HPDE6-E6E7 (cell line): ENCODE data around the gene OR14A2.
A peak's percentile ranks its signal among the peaks of the same experiment; 100 is the strongest.
"Not testable (repeated sequence)": the region's sequence is repeated elsewhere in the genome, so short reads cannot be mapped to it uniquely, and the experiment has no call there.

Experiments
- DNase-seq: peaks from one replicate; pipeline ENCODE4 v3.0.0; 2011; ENCODE audit warnings: missing footprints; ENCODE audit errors: extremely low spot score

The OR14A2 gene

DNA sequence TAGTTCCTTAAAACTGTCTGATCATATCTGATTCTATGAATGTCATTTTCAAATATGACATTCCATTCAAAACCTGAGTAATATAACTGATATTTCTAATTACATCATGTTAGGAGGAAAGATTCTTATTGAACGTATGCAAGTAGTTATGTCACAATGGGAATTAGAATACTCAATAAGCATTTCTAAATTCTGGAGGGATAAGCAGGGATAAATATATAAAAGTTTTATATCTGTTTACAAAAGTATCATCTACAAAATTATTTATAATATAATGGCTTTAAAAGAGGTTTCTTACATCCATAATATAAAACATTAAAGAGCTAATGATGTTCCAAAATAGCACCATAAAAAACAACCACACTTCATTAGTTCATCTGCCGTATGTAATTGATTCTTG lies at the start of gene OR14A2:
Gene OR14A2 (minus strand): TSS at position 101 of the 400 bp plus-strand sequence.
- DNase-seq, result no peak

DNA sequence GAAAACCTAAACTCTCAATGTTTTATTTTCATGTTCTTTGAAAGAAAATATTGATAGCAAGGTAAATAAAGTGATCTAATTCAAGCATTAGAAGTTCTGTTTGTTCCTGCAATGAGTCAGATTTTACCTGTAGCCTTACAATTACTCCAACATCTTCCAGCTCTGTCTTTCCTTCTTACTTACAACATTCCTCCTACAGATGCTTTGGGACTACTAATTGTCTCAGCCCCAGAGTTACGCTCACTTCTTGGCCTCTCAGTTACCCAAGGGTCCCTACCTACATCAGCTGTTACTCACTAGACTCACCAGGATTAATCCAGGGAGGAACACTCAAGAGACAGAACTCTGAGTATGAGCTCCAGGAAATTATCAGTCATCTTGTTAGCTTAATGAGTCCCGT lies 49.6 kb upstream of the OR14A2 start:
- DNase-seq, result no peak

DNA sequence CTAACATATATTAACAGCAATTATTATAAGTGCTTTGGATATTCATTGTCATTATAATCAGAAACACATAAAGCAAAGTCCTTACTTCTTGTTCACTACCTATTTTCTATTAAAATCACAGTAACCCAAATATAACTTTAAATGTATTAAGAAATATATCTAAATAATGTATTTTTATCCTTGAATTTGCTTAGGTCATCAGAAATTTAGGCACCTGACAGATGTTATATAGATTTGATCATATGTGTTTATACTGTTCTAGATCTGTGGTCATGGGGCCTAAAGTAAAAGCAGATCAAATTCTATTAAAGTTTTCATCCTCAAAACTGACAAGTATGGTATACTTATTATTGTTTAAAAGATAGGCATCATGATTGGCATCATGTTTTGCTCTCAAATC lies 21.7 kb upstream of the OR14A2 start:
- no peak for DNase-seq

DNA sequence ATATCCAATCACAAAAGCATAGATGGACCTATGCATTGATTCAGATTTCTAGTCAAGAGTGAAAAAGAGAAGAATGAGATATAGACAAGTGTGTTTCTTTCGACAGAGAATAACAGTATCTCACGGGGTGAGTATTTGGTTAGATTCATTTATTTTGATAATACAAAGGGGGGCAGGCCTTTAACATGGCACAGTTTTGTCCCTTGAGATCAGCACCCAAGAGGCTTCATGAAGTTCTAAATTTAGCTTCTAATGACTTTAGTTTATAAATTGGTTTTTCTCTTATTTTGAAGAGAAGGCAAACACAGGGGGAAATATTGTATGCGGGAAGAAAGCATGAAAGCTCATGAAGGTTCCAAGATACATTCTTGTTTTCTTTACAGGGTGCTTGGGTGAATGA lies 12.5 kb upstream of the OR14A2 start, which contains the start of gene OR1C1:
Gene OR1C1 (minus strand): TSS at position 101 of the 400 bp plus-strand sequence. CDS start 2,150 bp downstream, outside the sequence.
- DNase-seq, result no peak

DNA sequence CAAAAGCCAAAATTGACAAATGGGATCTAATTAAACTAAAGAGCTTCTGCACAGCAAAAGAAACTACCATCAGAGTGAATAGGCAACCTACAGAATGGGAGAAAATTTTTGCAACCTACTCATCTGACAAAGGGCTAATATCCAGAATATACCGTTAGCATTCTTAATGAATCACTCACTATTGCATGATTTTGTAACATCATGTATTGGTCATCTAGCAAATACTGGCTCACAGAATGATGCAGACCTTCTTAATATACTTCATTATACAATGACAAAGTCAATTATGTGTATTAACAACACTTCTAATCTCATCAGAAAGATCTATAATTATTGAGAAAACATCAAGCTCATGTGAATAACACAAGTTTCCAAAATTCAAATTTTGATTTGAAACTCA lies 6.4 kb upstream of the OR14A2 start:
- not testable (repeated sequence) for DNase-seq

DNA sequence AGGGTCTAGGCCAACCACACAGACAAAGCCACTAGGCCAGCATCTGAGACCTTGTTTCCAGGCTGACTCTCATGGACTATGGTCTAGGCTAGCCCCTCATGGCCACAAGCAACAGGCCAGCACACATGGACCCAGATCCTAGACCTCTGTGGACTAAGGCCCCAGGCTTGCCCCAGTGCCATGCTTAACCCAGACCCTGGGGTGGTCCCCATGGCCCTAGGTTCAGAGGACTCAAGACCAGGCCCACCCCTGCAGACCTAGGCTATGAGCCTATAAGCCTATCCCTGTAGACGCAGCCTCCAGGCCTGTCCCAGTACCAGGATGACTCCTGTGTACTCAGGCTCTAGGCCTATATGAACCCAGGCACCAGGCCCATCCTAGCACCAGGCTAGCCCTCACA lies 1.9 kb upstream of the OR14A2 start:
- DNase-seq, result no peak

DNA sequence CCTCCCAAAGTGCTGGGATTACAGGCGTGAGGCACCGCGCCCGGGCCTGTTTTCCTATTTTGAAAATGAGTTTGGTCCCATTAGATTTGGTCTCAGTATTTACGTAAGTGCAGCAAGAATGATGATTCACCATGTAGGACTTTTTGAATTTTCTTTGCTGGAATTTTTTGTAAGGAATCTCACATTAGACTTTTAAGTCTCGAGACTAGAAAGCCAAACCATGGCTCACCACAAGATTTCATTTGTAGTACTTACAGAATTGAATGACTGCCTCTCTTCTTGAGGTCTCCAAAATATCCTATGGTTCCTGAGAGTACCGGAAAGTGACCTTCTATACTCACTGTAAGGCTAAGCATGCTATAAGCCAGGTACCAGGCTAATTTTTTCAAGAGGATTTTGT lies 325 bp downstream of the OR14A2 start:
- DNase-seq, result no peak

DNA sequence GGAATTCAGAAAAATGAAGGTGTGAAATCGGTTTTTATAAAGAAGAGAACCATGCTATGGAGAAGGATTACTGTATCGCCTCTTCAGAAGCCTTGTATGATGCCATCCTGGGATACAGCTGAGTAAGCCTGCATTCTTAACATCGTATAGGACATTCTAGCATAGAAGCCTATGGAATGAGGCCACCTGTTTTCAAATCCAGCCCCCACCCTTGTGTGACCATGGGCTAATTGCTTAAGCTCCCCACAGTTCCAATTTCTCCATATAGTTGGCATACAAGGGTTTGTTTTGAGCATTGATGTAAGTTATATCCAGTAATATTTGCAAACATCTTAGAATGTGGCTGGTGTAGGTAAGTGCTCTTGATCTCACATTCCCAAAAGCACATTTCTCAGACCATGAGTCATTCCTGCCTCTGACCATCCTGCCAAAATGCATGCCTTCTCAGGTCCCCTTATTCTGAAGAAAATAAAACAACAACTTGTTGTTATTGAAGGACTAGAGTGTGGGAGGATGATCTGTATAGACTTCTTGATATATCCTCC lies 1.5 kb downstream of the OR14A2 start:
- no peak for DNase-seq

DNA sequence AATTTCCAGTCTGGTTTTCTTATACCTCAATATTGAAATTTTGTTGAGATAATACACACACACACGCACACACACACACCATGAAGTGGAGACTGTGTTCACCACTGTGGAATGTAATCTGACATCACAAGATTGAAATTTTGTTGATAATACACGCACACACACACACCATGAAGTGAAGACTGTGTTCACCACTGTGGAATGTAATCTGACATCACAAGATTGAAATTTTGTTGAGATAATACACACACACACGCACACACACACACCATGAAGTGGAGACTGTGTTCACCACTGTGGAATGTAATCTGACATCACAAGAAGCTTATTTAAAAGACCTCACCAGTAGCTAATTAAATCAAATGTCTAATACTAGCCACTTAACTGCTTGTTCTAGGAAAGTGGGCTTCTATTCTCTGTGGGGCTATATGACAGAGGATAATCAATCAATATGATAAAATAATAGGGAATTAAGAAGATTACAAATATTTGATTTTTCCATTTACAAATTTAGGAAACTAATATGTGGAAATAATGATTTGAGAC lies 5.7 kb downstream of the OR14A2 start:
- not testable (repeated sequence) for DNase-seq

DNA sequence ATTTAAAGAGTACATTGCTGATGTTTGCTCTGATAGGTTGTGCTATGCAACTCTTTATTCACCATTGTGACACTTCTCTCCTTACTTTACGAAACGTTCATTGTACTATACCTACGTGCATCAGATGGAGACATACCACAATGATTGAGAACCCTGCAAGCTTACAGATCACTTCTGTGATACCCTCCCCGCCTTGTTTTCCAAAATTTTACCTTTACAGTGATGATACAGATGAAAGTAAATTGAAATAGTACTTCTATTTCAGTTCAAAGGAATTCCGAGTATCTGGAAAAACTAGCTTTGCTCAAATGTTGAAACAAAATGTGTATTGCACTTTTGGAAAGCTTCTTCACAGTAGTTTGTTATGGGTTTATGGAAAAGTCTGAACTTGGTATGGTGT lies 6.2 kb downstream of the OR14A2 start:
- no peak for DNase-seq

DNA sequence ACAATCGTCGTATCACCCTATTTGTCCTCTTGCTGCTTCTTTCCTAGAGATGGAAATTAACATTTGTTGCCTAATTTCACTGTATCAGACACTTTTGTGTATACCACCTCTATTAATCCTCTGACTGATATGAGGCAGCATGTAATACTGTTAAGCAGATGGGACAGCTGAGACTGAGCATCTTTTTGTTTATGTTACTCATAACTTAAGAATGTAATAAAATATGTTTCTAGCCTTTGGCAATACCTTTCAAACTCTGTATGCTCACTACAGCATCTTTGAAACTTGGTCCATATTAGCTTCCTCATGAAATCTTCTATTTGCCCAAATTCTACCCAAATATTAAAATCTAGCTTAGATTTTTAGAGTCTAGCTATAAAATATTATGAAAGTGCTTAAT lies 7.2 kb downstream of the OR14A2 start:
- no peak for DNase-seq

DNA sequence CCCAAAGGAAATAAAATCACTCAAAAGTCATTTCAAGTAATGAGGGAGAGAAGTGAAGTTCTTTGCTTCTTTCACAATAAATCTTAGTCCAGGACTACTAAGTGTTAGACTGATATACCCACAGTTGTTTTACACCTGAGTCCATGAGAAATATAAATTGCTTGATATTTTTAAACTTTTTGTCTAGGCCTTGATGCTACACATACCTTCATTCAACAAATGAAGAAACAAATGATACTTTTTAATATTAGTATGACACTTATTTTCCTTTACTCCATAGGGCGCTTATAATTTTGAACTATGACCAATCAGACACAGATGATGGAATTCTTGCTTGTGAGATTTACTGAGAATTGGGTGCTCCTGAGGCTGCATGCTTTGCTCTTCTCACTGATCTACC lies 9.6 kb downstream of the OR14A2 start, which contains the start of gene OR14K1:
Gene OR14K1 (plus strand): TSS at position 301 of the 400 bp plus-strand sequence. CDS start 0 bp downstream, at position 301.
- DNase-seq, result no peak

DNA sequence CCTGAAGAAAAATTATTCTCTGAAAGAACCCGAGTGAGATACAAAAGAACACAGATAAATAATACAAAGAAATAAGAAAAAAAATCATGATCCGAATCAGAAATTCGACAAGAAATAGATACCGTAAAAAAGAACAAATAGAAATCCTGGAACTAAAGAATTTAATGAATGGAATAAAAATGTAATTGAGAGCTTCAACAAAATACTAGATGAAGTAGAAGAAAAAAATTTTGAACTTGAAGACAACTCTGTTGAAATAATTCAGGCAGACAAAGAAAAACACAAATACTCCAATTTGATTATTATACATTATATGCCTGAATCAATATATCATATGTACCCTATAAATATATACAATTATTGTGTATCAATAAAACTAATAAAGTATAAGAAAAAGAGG lies 26.7 kb downstream of the OR14A2 start:
- no peak for DNase-seq

DNA sequence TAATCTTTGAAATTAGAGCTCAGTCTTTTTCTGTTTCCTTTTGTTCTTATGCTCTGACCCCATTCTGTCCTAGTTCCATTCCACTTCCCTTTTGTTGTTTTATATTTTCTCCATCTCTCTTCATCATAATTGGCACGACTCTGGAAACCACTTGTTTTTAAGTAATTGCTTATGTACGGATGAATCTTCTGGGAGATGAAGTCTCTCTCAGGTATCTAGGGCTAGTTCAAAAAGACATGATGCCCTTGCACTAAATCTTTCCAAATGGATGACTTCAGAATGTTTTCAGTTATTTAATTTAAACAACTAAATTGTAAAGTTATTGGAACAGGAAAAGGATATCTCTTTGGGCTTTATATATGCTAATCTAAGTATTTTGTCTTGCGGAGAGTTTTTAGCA lies 31.4 kb downstream of the OR14A2 start, which contains the start of gene OR6F1:
Gene OR6F1 (minus strand): TSS at position 101 of the 400 bp plus-strand sequence. CDS start 3,891 bp downstream, outside the sequence.
- no peak for DNase-seq

DNA sequence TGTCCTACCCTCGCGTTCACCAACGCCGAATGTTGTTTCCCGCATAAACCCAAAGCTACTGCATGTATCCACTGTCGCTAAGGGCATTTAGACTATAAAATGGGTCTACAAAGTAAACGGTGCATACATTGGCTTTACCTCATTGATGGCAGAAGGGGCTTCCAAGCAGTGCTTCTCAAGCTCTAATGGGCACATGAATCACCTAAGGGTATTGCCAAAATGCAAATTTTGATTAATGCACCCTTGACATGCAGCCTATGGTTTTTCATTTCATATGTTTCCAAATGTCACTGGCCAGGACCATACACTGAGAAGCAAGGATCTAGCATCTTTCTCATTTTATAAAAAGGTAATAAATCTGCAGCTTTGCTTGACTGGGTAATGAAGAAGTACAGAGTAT lies 34.2 kb downstream of the OR14A2 start:
- DNase-seq, result no peak

DNA sequence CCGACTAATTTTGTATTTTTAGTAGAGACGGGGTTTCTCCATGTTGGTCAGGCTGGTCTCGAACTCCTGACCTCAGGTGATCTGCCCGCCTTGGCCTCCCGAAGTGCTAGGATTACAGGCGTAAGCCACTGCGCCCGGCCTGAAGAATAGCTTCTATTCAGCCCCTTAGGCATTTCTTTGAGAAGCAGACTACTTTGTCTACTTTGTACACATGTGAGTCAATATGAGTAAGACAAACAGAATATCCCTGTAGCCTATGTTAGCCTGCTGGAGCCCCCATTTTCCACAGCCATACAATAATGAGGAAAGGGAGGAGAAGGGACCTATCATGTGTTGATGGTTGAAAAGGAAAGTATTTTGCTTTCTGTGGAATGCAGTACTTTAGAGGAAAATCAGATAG lies 37.3 kb downstream of the OR14A2 start:
- not testable (repeated sequence) for DNase-seq

DNA sequence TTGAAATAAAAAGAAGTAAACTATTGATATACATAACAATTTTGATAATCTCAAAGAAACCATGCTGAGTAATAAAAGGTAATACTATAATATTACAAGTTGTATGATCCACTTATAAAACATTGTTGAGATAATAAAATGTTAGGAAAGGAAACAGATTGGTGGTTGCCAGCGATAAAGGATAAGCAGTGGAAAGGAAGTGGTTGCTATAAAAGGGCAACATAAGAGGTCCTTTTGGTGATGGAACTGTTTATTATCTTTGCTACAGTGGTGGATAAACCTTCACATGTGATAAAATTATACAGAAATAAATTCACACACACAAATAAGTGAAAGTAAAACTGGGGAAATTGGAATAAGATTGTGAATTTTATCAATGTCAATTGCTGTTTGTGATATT lies 46.6 kb downstream of the OR14A2 start:
- no peak for DNase-seq

DNA sequence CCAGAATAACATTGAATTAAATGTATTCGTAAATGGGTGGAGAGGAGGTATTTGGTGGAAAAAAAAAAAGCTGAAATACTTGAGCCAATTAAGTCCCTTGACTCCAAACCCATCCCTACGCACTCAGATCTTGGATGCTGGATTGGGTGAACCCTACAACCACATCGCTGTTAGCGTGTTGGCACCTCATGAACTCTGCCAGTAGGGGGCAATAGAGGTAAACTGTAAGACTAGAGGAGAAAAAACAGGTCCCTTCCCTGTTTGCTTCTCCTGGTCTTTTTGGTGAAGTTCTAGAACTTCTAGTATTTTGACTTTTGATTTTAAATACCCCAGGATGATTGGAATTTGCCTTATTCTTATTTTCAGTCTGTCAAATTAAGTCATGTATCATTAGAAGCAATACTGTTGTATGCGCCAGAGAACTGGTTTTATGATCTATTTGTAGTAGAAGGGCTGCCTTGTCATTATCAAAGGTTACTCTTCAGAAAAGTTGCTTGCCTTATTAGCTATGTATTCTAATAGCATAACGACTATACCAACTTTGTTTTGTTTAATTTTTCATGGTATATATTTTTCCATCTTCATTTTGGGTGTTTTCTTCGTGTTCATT lies 66.5 kb downstream of the OR14A2 start:
- peak; percentile 6 for DNase-seq

DNA sequence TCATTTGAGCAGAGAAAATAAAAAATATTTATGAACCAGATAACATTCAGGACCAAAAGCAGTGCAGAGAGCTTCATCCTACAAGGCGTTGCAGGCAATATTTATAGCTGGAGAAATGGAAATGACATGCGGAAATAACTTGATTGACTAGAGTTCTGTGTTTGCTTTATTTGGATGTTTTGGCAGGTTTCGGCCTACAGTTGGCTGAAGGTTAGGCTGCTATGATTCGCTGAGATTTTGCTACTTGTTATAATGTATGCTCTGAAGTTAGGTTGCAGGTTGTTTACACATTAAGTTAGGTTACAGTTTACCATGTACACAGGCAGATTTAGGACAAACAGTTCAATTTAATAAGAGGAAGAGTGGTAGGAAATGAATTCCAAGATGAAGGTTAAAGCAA lies 67.8 kb downstream of the OR14A2 start:
- no peak for DNase-seq

DNA sequence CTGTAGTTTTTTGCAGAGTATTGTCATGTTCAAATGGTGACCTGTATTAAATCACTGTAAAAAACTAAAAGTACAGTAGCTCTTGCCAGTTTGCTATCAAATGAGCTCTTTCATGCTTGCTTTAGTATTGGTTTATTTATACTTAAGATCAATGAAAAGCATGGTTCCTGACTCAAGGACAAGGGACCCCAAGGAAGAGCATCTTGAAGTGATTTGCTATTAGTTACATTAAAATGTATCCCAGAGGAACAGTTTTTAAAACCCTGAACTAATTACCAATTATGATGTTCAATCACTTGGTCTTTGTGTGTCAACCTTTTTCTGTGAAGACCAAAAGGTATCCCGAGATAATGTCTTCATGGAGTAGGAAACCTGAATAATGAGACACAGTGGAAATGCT lies 68.3 kb downstream of the OR14A2 start, which contains the start of gene OR13G1:
Gene OR13G1 (minus strand): TSS at position 101 of the 400 bp plus-strand sequence. CDS start 6,698 bp downstream, outside the sequence.
- DNase-seq, result no peak
